ENCODE results near the gene LVRN. TPM values are rescaled to one million over a fixed set of nuclear protein-coding genes. Genes with fewer than 3 reads are reported as not detected.

LVRN gene
- total RNA-seq, 3 donors from 2014 or later, result 2.6 to 72.3 (median 3.3) TPM

- Histone ChIP-seq H3K9me3 (no peaks in the 10 kb centered on the region), H3K4me3 (no peak overlapping the region), H3K4me1 (no peaks in the 10 kb centered on the region), H3K27ac (no peak overlapping the region), H3K27me3 (no peaks in the 10 kb centered on the region), H3K36me3 (no peaks in the 10 kb centered on the region)
- DNase-seq (ENCODE audit: low spot score in 2 of 2), result no peak
- intact Hi-C loops (cut with DNase I; ENCODE audit: low total_unique reads), result loop anchor here (2.0 kb wide), 1 partner anchor 21 kb away; no protein-coding TSS in a partner anchor
- TF ChIP-seq POLR2A (IDR thresholded peaks at IDR 0.05), result no peak
- TF ChIP-seq CTCF (IDR thresholded peaks at IDR 0.05), result no peak
- TF ChIP-seq POLR2AphosphoS5 (IDR thresholded peaks at IDR 0.05), result no peak
Observed at GRCh38 chr5:116013936-116014335, 51.7 kb downstream of the LVRN start.

GRCh38 chr5:116023619-116024018, 61.3 kb downstream of the LVRN start:
- Histone ChIP-seq H3K4me1 (no peaks in the 10 kb centered on the region), H3K4me3 (no peak overlapping the region), H3K36me3 (no peaks in the 10 kb centered on the region), H3K27me3 (no peaks in the 10 kb centered on the region), H3K27ac (no peak overlapping the region), H3K9me3 (no peaks in the 10 kb centered on the region)
- TF ChIP-seq POLR2A (IDR thresholded peaks at IDR 0.05) (no peak), POLR2AphosphoS5 (IDR thresholded peaks at IDR 0.05) (no peak), CTCF (IDR thresholded peaks at IDR 0.05) (no peak)
- DNase-seq (ENCODE audit: low spot score in 2 of 2), result no peak
- intact Hi-C loops (cut with DNase I; ENCODE audit: low total_unique reads), result no loop called here

GRCh38 chr5:116025866-116026265, 63.6 kb downstream of the LVRN start:
- no peaks in the 10 kb centered on the region for H3K36me3 ChIP-seq
- H3K4me3 ChIP-seq, result no peak overlapping the region
- no peak for TF ChIP-seq POLR2A (IDR thresholded peaks at IDR 0.05)
- no peak for TF ChIP-seq CTCF (IDR thresholded peaks at IDR 0.05)
- TF ChIP-seq POLR2AphosphoS5 (IDR thresholded peaks at IDR 0.05), result no peak
- no peaks in the 10 kb centered on the region for H3K4me1 ChIP-seq
- no peaks in the 10 kb centered on the region for H3K27me3 ChIP-seq
- no peaks in the 10 kb centered on the region for H3K9me3 ChIP-seq
- H3K27ac ChIP-seq, result no peak overlapping the region
- intact Hi-C loops (cut with DNase I; ENCODE audit: low total_unique reads), result no loop called here
- DNase-seq (ENCODE audit: low spot score in 2 of 2), result no peak

- intact Hi-C loops (cut with DNase I; ENCODE audit: low total_unique reads), result no loop called here
- DNase-seq (ENCODE audit: low spot score in 2 of 2), result no peak
- H3K9me3 ChIP-seq, result no peaks in the 10 kb centered on the region
- TF ChIP-seq POLR2AphosphoS5 (IDR thresholded peaks at IDR 0.05) (no peak), POLR2A (IDR thresholded peaks at IDR 0.05) (no peak), CTCF (IDR thresholded peaks at IDR 0.05) (no peak)
- H3K27ac ChIP-seq, result no peak within 1 kb of the TSS
- no peaks in the 10 kb centered on the region for H3K4me1 ChIP-seq
- no peaks in the 10 kb centered on the region for H3K36me3 ChIP-seq
- no peak within 1 kb of the TSS for H3K4me3 ChIP-seq
- H3K27me3 ChIP-seq, result no peaks in the 10 kb centered on the region
Observed at GRCh38 chr5:116032094-116032517, 69.8 kb downstream of the LVRN start, which contains the start of gene ARL14EPL. TSS of gene ARL14EPL (plus strand) at chr5:116032472. CDS start at chr5:116051466, 18,994 bp downstream.

GRCh38 chr5:116032991-116033390, 70.7 kb downstream of the LVRN start:
- H3K4me3 ChIP-seq, result no peak overlapping the region
- intact Hi-C loops (cut with DNase I; ENCODE audit: low total_unique reads), result no loop called here
- no peak overlapping the region for H3K27ac ChIP-seq
- peaks cover 0 to under 1% of the 10 kb centered on the region in 2 donors for H3K27me3 ChIP-seq
- TF ChIP-seq POLR2A (IDR thresholded peaks at IDR 0.05) (no peak), POLR2AphosphoS5 (IDR thresholded peaks at IDR 0.05) (no peak), CTCF (IDR thresholded peaks at IDR 0.05) (no peak)
- H3K4me1 ChIP-seq, result no peaks in the 10 kb centered on the region
- no peak for DNase-seq (ENCODE audit: low spot score in 2 of 2)
- H3K9me3 ChIP-seq, result no peaks in the 10 kb centered on the region
- no peaks in the 10 kb centered on the region for H3K36me3 ChIP-seq
